GM21360 (cell line): ENCODE data around the gene RET.

ENCODE experiments used
- ATAC-seq: cut with Tn5 transposase; IDR thresholded peaks from one replicate; pipeline ENCODE4 v1.9.1; 2021; ENCODE audit warnings: mild to moderate bottlenecking, moderate library complexity; ENCODE audit not compliant: unreplicated experiment

RET gene

GRCh38 chr10:43118631-43119415 lies 42.0 kb downstream of the RET start:
- ATAC-seq = no peak

- ATAC-seq = no peak
Measured at GRCh38 chr10:43119416-43120115, 42.7 kb downstream of the RET start.

- ATAC-seq = no peak
Measured at GRCh38 chr10:43120116-43120928, 43.5 kb downstream of the RET start.

GRCh38 chr10:43120929-43121314 lies 44.1 kb downstream of the RET start:
- peak; percentile 86 for ATAC-seq

- peak; percentile 17 for ATAC-seq
Measured at GRCh38 chr10:43121444-43121843, 44.6 kb downstream of the RET start.

GRCh38 chr10:43122096-43122495 lies 45.2 kb downstream of the RET start:
- no peak for ATAC-seq

GRCh38 chr10:43122826-43123225 lies 46.0 kb downstream of the RET start:
- no peak for ATAC-seq

- ATAC-seq = no peak
Measured at GRCh38 chr10:43123361-43124093, 46.7 kb downstream of the RET start.

- no peak for ATAC-seq
Measured at GRCh38 chr10:43124094-43124521, 47.2 kb downstream of the RET start.

- ATAC-seq = no peak
Measured at GRCh38 chr10:43124574-43125273, 47.9 kb downstream of the RET start.

- no peak for ATAC-seq
Measured at GRCh38 chr10:43125274-43125845, 48.5 kb downstream of the RET start.

GRCh38 chr10:43125881-43126731 lies 49.2 kb downstream of the RET start:
- no peak for ATAC-seq

GRCh38 chr10:43126759-43127424 lies 50.0 kb downstream of the RET start:
- peak; percentile 43 for ATAC-seq

GRCh38 chr10:43127442-43127841 lies 50.6 kb downstream of the RET start:
- no peak for ATAC-seq

GRCh38 chr10:43128331-43128730 lies 51.5 kb downstream of the RET start:
- no peak for ATAC-seq

- peak; percentile 65 for ATAC-seq
Measured at GRCh38 chr10:43128958-43129706, 52.3 kb downstream of the RET start.

GRCh38 chr10:43130770-43131171 lies 53.9 kb downstream of the RET start:
- ATAC-seq = no peak

GRCh38 chr10:43131256-43131655 lies 54.4 kb downstream of the RET start:
- ATAC-seq = no peak
